Psoas muscle (tissue), 8 donors: Measurements from ENCODE around the gene PCDHB14. TPM values are rescaled to one million over a fixed set of nuclear protein-coding genes. Genes with fewer than 3 reads are reported as not detected.

Experiments used
- ATAC-seq, 4 donors: fragments of 200-7000 bp; cut with Tn5 transposase; one replicate each; pipeline ENCODE4 v1.9.1; 2020; ENCODE audit warnings: moderate library complexity in 3 of 4, mild to moderate bottlenecking in 2 of 4
- DNase-seq, 2 donors: peaks; one replicate each; pipeline ENCODE4 v3.0.0-alpha.2; 2020
- H3K27ac ChIP-seq: fragments of 200-600 bp; one replicate; pipeline ENCODE4 v1.8.0; 2022
- H3K27me3 ChIP-seq, 3 donors: fragments of 200-600 bp in 1 of 3; one replicate each; pipeline versions ENCODE4 v1.6.1 to v1.8.0; 2013 to 2022; ENCODE audit warnings: low read length in 2 of 3, mild to moderate bottlenecking in 2 of 3, moderate library complexity in 1 of 3; ENCODE audit not compliant: insufficient read depth in 3 of 3
- H3K36me3 ChIP-seq, 2 donors: fragments of 200-600 bp in 1 of 2; one replicate each; pipeline versions ENCODE4 v1.6.1 to v1.8.0; 2013 to 2022; ENCODE audit warnings: low read depth in 1 of 2, mild to moderate bottlenecking in 1 of 2, moderate library complexity in 1 of 2; ENCODE audit not compliant: insufficient read depth in 1 of 2
- H3K4me1 ChIP-seq: fragments of 200-600 bp; one replicate; pipeline ENCODE4 v1.8.0; 2022
- H3K4me3 ChIP-seq: fragments of 200-600 bp; one replicate; pipeline ENCODE4 v1.8.0; 2022; ENCODE audit warnings: mild to moderate bottlenecking
- H3K9me3 ChIP-seq: fragments of 200-600 bp; one replicate; pipeline ENCODE4 v1.8.0; 2022
- WGBS, 3 donors: extraction: QIAGEN DNeasy Blood & Tissue Kit; methylation state at CpG; one replicate each; pipeline versions ENCODE4 v1.1.6 to v1.1.7; 2013; 5-methylcytosine and 5-hydroxymethylcytosine counted together
- intact Hi-C, 2 donors: fragments of 100-400 bp; cut with DNase I; formaldehyde crosslinking; loops; one replicate each; pipeline versions ENCODE4 v1.11.0 to v1.14.2; 2022
- polyA plus RNA-seq, 3 donors: library from polyadenylated mRNA; stranded (reverse); fragments of 200-250 nt; gene quantifications; one replicate each; pipeline ENCODE4 v1.2.3, GENCODE V29; 2013
- total RNA-seq, 4 donors: library from RNA; stranded (reverse); fragmentation: NEBNext Ultra II Directional in 2 of 4; extraction: Animal tissue kit (Norgen Biotek cat#: 25700) in 2 of 4; gene quantifications; one replicate each; pipeline versions ENCODE4 v1.2.1 to v1.2.4, GENCODE V29; 2021 to 2023
- TF ChIP-seq, protein P1 (sequence below): fragments of 200-600 bp; IDR thresholded peaks from one replicate; pipeline ENCODE4 v1.8.0; 2022; ENCODE audit warnings: antibody characterized with exemption
- donor health status: healthy with polysubstance abuse.
- donor health status: DM: no; HTN: no; CAD: no; lungs with moderate emphysema.
- donor health status: Bipolar disorder and iron deficiency.
- donor health status: healthy.
- donor health status: DM: yes; HTN: yes; CAD: no.
- donor health status: DM: no; HTN: no; CAD: no.
- donor health status: DM: no; HTN: no; CAD: no.
- donor health status: DM: yes; HTN: yes; CAD: no.

The PCDHB14 gene
- total and polyA plus RNA-seq, 7 donors = 0.20 to 0.75 (median 0.49) TPM

DNA sequence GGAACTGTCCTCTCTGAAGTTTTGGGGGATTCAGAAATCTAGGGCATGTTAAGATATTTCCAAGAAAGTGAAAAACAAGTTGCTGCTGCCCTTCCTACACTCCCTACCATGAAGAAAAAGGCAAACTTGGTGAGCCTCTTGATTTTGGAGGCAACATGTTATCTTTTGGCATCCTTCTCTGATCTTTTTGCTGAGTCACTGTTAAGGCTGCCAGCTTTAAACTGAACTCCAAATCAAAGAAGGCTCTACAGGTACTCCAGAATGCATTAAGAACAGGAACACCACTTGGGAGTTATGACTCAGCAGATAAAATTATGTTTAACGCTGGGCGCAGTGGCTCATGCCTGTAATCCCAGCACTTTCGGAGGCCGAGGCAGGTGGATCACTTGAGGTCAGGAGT, 46.1 kb downstream of the PCDHB14 start:
- intact Hi-C loops = no loop called here
- WGBS, 3 donors = 93 to 98% (median 96%) methylated on average over 4 of the region's 4 CpGs
- DNase-seq (no peak), ATAC-seq (no peak)
- no peaks in the 10 kb centered on the region for H3K27me3 ChIP-seq
- no peak overlapping the region for H3K4me3 ChIP-seq
- H3K9me3 ChIP-seq = peaks cover 85% of the 10 kb centered on the region
- TF ChIP-seq, protein P1, sequence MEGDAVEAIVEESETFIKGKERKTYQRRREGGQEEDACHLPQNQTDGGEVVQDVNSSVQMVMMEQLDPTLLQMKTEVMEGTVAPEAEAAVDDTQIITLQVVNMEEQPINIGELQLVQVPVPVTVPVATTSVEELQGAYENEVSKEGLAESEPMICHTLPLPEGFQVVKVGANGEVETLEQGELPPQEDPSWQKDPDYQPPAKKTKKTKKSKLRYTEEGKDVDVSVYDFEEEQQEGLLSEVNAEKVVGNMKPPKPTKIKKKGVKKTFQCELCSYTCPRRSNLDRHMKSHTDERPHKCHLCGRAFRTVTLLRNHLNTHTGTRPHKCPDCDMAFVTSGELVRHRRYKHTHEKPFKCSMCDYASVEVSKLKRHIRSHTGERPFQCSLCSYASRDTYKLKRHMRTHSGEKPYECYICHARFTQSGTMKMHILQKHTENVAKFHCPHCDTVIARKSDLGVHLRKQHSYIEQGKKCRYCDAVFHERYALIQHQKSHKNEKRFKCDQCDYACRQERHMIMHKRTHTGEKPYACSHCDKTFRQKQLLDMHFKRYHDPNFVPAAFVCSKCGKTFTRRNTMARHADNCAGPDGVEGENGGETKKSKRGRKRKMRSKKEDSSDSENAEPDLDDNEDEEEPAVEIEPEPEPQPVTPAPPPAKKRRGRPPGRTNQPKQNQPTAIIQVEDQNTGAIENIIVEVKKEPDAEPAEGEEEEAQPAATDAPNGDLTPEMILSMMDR = no peak
- no peaks in the 10 kb centered on the region for H3K4me1 ChIP-seq
- no peaks in the 10 kb centered on the region for H3K36me3 ChIP-seq
- H3K27ac ChIP-seq = no peak overlapping the region

DNA sequence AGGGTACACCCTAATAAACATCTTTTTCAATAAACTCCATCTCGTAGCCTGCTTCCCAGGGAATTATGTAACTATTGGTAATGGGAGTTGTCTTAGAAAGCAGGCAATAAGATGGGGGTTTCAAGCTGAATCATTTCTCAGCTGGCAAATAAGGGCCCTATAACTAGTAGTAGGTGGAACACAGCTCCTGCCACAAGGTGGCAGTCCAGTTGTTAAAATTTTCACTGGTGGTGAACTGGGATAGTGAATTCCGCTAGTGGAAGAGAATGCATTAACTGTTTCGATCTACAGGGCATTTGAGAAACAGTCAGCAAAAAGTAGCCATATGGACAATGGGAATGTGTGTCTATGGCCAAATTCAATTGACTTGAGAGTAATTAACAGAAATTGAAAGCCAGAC, 49.8 kb downstream of the PCDHB14 start:
- Histone ChIP-seq H3K27ac (no peak overlapping the region), H3K27me3 (no peaks in the 10 kb centered on the region), H3K4me1 (no peaks in the 10 kb centered on the region), H3K4me3 (no peak overlapping the region), H3K9me3 (peaks cover 66% of the 10 kb centered on the region), H3K36me3 (no peaks in the 10 kb centered on the region)
- DNase-seq (no peak), ATAC-seq (no peak)
- TF ChIP-seq, protein P1 = no peak
- 49 to 54% (median 53%) methylated on average over 3 of the region's 3 CpGs for WGBS, 3 donors
- intact Hi-C loops = no loop called here

Other genes with a start within 250 kb of the PCDHB14 start
Only the 30 nearest of the 36 such genes appear.
- under 1 TPM in 1 of 4 donors, not detected in 3; 0.06 TPM for gene PCDHB1, start 172.0 kb upstream of the PCDHB14 start, total RNA-seq
- gene PCDHB1, start 172.0 kb upstream of the PCDHB14 start, polyA plus RNA-seq = under 1 TPM in 1 of 3 donors, not detected in 2; 0.01 TPM
- 1 to 10 TPM in 2 of 4 donors, under 1 TPM in 2; 0.88 to 1.6 (median 1.2) TPM for gene PCDHB2, start 128.7 kb upstream of the PCDHB14 start, total RNA-seq
- gene PCDHB2, start 128.7 kb upstream of the PCDHB14 start, polyA plus RNA-seq = under 1 TPM; 0.30 to 0.61 (median 0.31) TPM
- gene PCDHB3, start 122.9 kb upstream of the PCDHB14 start, total RNA-seq = 1 to 10 TPM in 1 of 4 donors, under 1 TPM in 3; 0.65 to 1.8 (median 0.81) TPM
- under 1 TPM; 0.18 to 0.82 (median 0.31) TPM for gene PCDHB3, start 122.9 kb upstream of the PCDHB14 start, polyA plus RNA-seq
- 1 to 10 TPM in 3 of 4 donors, under 1 TPM in 1; 0.77 to 2.0 (median 1.8) TPM for gene PCDHB4, start 101.5 kb upstream of the PCDHB14 start, total RNA-seq
- gene PCDHB4, start 101.5 kb upstream of the PCDHB14 start, polyA plus RNA-seq = under 1 TPM; 0.31 to 0.80 (median 0.37) TPM
- under 1 TPM; 0.42 to 0.99 (median 0.60) TPM for gene PCDHB5, start 88.1 kb upstream of the PCDHB14 start, total RNA-seq
- under 1 TPM; 0.17 to 0.33 (median 0.27) TPM for gene PCDHB5, start 88.1 kb upstream of the PCDHB14 start, polyA plus RNA-seq
- under 1 TPM; 0.12 to 0.34 (median 0.23) TPM for gene PCDHB6, start 73.3 kb upstream of the PCDHB14 start, total RNA-seq
- gene PCDHB6, start 73.3 kb upstream of the PCDHB14 start, polyA plus RNA-seq = under 1 TPM; 0.08 to 0.11 (median 0.09) TPM
- under 1 TPM; 0.19 to 0.59 (median 0.34) TPM for gene PCDHB7, start 50.7 kb upstream of the PCDHB14 start, total RNA-seq
- gene PCDHB7, start 50.7 kb upstream of the PCDHB14 start, polyA plus RNA-seq = under 1 TPM; 0.08 to 0.18 (median 0.16) TPM
- under 1 TPM; 0.21 to 0.87 (median 0.57) TPM for gene PCDHB8, start 45.6 kb upstream of the PCDHB14 start, total RNA-seq
- under 1 TPM; 0.04 to 0.26 (median 0.16) TPM for gene PCDHB8, start 45.6 kb upstream of the PCDHB14 start, polyA plus RNA-seq
- under 1 TPM; 0.56 to 0.94 (median 0.67) TPM for gene PCDHB16, start 41.0 kb upstream of the PCDHB14 start, total RNA-seq
- gene PCDHB16, start 41.0 kb upstream of the PCDHB14 start, polyA plus RNA-seq = under 1 TPM; 0.22 to 0.34 (median 0.23) TPM
- gene PCDHB9, start 36.2 kb upstream of the PCDHB14 start, total RNA-seq = under 1 TPM in 3 of 4 donors, not detected in 1; 0.15 to 0.58 (median 0.20) TPM
- gene PCDHB9, start 36.2 kb upstream of the PCDHB14 start, polyA plus RNA-seq = under 1 TPM; 0.09 to 0.15 (median 0.13) TPM
- under 1 TPM; 0.26 to 0.29 (median 0.26) TPM for gene PCDHB10, start 31.0 kb upstream of the PCDHB14 start, total RNA-seq
- under 1 TPM; 0.13 to 0.17 (median 0.14) TPM for gene PCDHB10, start 31.0 kb upstream of the PCDHB14 start, polyA plus RNA-seq
- 1 to 10 TPM in 2 of 4 donors, under 1 TPM in 2; 0.86 to 1.8 (median 1.1) TPM for gene PCDHB11, start 23.7 kb upstream of the PCDHB14 start, total RNA-seq
- under 1 TPM; 0.08 to 0.13 (median 0.13) TPM for gene PCDHB11, start 23.7 kb upstream of the PCDHB14 start, polyA plus RNA-seq
- under 1 TPM; 0.44 to 0.96 (median 0.83) TPM for gene PCDHB12, start 14.6 kb upstream of the PCDHB14 start, total RNA-seq
- gene PCDHB12, start 14.6 kb upstream of the PCDHB14 start, polyA plus RNA-seq = under 1 TPM; 0.10 to 0.21 (median 0.21) TPM
- gene PCDHB13, start 9.4 kb upstream of the PCDHB14 start, total RNA-seq = under 1 TPM; 0.44 to 0.81 (median 0.62) TPM
- gene PCDHB13, start 9.4 kb upstream of the PCDHB14 start, polyA plus RNA-seq = under 1 TPM; 0.06 to 0.26 (median 0.18) TPM
- 1 to 10 TPM in 2 of 4 donors, under 1 TPM in 2; 0.50 to 2.5 (median 0.91) TPM for gene PCDHB15, start 22.1 kb downstream of the PCDHB14 start, total RNA-seq
- gene PCDHB15, start 22.1 kb downstream of the PCDHB14 start, polyA plus RNA-seq = under 1 TPM; 0.44 to 0.58 (median 0.45) TPM
- under 1 TPM in 2 of 4 donors, not detected in 2; 0.19 to 0.32 TPM for gene SLC25A2, start 80.7 kb downstream of the PCDHB14 start, total RNA-seq
- gene SLC25A2, start 80.7 kb downstream of the PCDHB14 start, polyA plus RNA-seq = under 1 TPM in 1 of 3 donors, not detected in 2; 0.04 TPM
- gene TAF7, start 97.4 kb downstream of the PCDHB14 start, total RNA-seq = 100 to 1,000 TPM in 2 of 4 donors, 10 to 100 TPM in 2; 92.9 to 139 (median 117) TPM
- 100 to 1,000 TPM; 112 to 249 (median 139) TPM for gene TAF7, start 97.4 kb downstream of the PCDHB14 start, polyA plus RNA-seq
- 1 to 10 TPM in 1 of 4 donors, under 1 TPM in 3; 0.51 to 1.4 (median 0.65) TPM for gene PCDHGA1, start 107.2 kb downstream of the PCDHB14 start, total RNA-seq
- gene PCDHGA1, start 107.2 kb downstream of the PCDHB14 start, polyA plus RNA-seq = 1 to 10 TPM in 1 of 3 donors, under 1 TPM in 2; 0.27 to 2.1 (median 0.56) TPM
- gene PCDHGA2, start 115.4 kb downstream of the PCDHB14 start, total RNA-seq = 1 to 10 TPM; 1.2 to 1.8 (median 1.6) TPM
- 1 to 10 TPM in 1 of 3 donors, under 1 TPM in 2; 0.22 to 1.1 (median 0.25) TPM for gene PCDHGA2, start 115.4 kb downstream of the PCDHB14 start, polyA plus RNA-seq
- 1 to 10 TPM in 3 of 4 donors, under 1 TPM in 1; 0.97 to 2.4 (median 1.7) TPM for gene PCDHGA3, start 120.5 kb downstream of the PCDHB14 start, total RNA-seq
- gene PCDHGA3, start 120.5 kb downstream of the PCDHB14 start, polyA plus RNA-seq = under 1 TPM; 0.33 to 0.67 (median 0.34) TPM
- 1 to 10 TPM in 2 of 4 donors, under 1 TPM in 2; 0.71 to 1.8 (median 1.2) TPM for gene PCDHGB1, start 126.8 kb downstream of the PCDHB14 start, total RNA-seq
- gene PCDHGB1, start 126.8 kb downstream of the PCDHB14 start, polyA plus RNA-seq = under 1 TPM; 0.08 to 0.22 (median 0.12) TPM
- 1 to 10 TPM in 3 of 4 donors, under 1 TPM in 1; 0.84 to 2.4 (median 2.2) TPM for gene PCDHGA4, start 131.7 kb downstream of the PCDHB14 start, total RNA-seq
- gene PCDHGA4, start 131.7 kb downstream of the PCDHB14 start, polyA plus RNA-seq = under 1 TPM; 0.14 to 0.47 (median 0.40) TPM
- 1 to 10 TPM; 1.2 to 2.4 (median 1.9) TPM for gene PCDHGB2, start 136.7 kb downstream of the PCDHB14 start, total RNA-seq
- under 1 TPM; 0.10 to 0.67 (median 0.65) TPM for gene PCDHGB2, start 136.7 kb downstream of the PCDHB14 start, polyA plus RNA-seq
- gene PCDHGA5, start 140.8 kb downstream of the PCDHB14 start, total RNA-seq = 1 to 10 TPM in 2 of 4 donors, under 1 TPM in 2; 0.84 to 2.0 (median 1.2) TPM
- under 1 TPM; 0.07 to 0.38 (median 0.35) TPM for gene PCDHGA5, start 140.8 kb downstream of the PCDHB14 start, polyA plus RNA-seq
- gene PCDHGB3, start 146.9 kb downstream of the PCDHB14 start, total RNA-seq = 1 to 10 TPM in 3 of 4 donors, under 1 TPM in 1; 0.92 to 2.0 (median 1.2) TPM
- under 1 TPM; 0.17 to 0.44 (median 0.35) TPM for gene PCDHGB3, start 146.9 kb downstream of the PCDHB14 start, polyA plus RNA-seq
- gene PCDHGA6, start 150.5 kb downstream of the PCDHB14 start, total RNA-seq = 1 to 10 TPM; 1.3 to 2.5 (median 1.8) TPM
- gene PCDHGA6, start 150.5 kb downstream of the PCDHB14 start, polyA plus RNA-seq = under 1 TPM; 0.03 to 0.72 (median 0.57) TPM
- gene PCDHGA7, start 159.4 kb downstream of the PCDHB14 start, total RNA-seq = 1 to 10 TPM in 2 of 4 donors, under 1 TPM in 2; 0.97 to 2.2 (median 1.1) TPM
- under 1 TPM; 0.07 to 0.35 (median 0.35) TPM for gene PCDHGA7, start 159.4 kb downstream of the PCDHB14 start, polyA plus RNA-seq
- 1 to 10 TPM in 3 of 4 donors, under 1 TPM in 1; 0.99 to 3.0 (median 2.0) TPM for gene PCDHGB4, start 164.4 kb downstream of the PCDHB14 start, total RNA-seq
- under 1 TPM; 0.24 to 0.52 (median 0.49) TPM for gene PCDHGB4, start 164.4 kb downstream of the PCDHB14 start, polyA plus RNA-seq
- gene PCDHGA8, start 169.3 kb downstream of the PCDHB14 start, total RNA-seq = 1 to 10 TPM in 3 of 4 donors, under 1 TPM in 1; 0.82 to 1.6 (median 1.3) TPM
- gene PCDHGA8, start 169.3 kb downstream of the PCDHB14 start, polyA plus RNA-seq = under 1 TPM; 0.04 to 0.30 (median 0.26) TPM
- gene PCDHGB5, start 174.6 kb downstream of the PCDHB14 start, total RNA-seq = 1 to 10 TPM; 2.7 to 5.1 (median 4.0) TPM
- gene PCDHGB5, start 174.6 kb downstream of the PCDHB14 start, polyA plus RNA-seq = 1 to 10 TPM in 1 of 3 donors, under 1 TPM in 2; 0.61 to 1.4 (median 0.95) TPM